PC-3 (cell line): ENCODE measurements around the gene LYL1. TPM values are rescaled to one million over a fixed set of nuclear protein-coding genes. Genes with fewer than 3 reads are reported as not detected.

ENCODE experiments used
- ATAC-seq: fragments of 200-7000 bp; cut with Tn5 transposase; 2 replicates; pipeline ENCODE4 v1.9.1; 2020; ENCODE audit warnings: mild to moderate bottlenecking, moderate library complexity
- BruUV-seq: library from RNA; stranded (reverse); fragments of 400-500 nt; replicated peaks from 2 replicates; lab custom pipeline; 2021; lab: Mats Ljungman, UMichigan
- CTCF ChIA-PET: fragments of 300-600 bp; sonication (Branson Sonifier 250); formaldehyde crosslinking; loops from one replicate; lab custom pipeline; 2022; ENCODE audit warnings: antibody characterized with exemption; lab: Charles Lee
- POLR2A ChIA-PET: fragments of 300-600 bp; sonication (Branson Sonifier 250); formaldehyde crosslinking; loops from one replicate; lab custom pipeline; 2022; ENCODE audit warnings: antibody characterized with exemption; ENCODE audit not compliant: unreplicated experiment; lab: Charles Lee
- DNase-seq: peaks from one replicate; pipeline ENCODE4 v3.0.0-alpha.2; 2015
- H2AFZ ChIP-seq: fragments of 300-600 bp; sonication (generic); 2 replicates; pipeline ENCODE4 v1.6.0; 2016; ENCODE audit warnings: antibody characterized with exemption, low read length
- H3F3A ChIP-seq: fragments of 300-600 bp; sonication (generic); one replicate; pipeline ENCODE4 v1.6.0; 2017; ENCODE audit warnings: antibody characterized with exemption, low read length, control low read depth, mild to moderate bottlenecking; ENCODE audit not compliant: unreplicated experiment
- H3K27ac ChIP-seq: fragments of 300-600 bp; sonication (generic); 2 replicates; pipeline ENCODE4 v1.5.1; 2016; ENCODE audit warnings: mild to moderate bottlenecking, low read length
- H3K27me3 ChIP-seq: fragments of 300-600 bp; sonication (generic); 2 replicates; pipeline ENCODE4 v1.6.1; 2016; ENCODE audit warnings: low read length, mixed read lengths
- H3K36me3 ChIP-seq: fragments of 300-600 bp; sonication (generic); 2 replicates; pipeline ENCODE4 v1.6.1; 2016; ENCODE audit warnings: low read depth, mixed run types, low read length, mixed read lengths
- H3K4me1 ChIP-seq: fragments of 300-600 bp; sonication (generic); 2 replicates; pipeline ENCODE4 v1.5.1; 2016; ENCODE audit warnings: low read length; ENCODE audit not compliant: insufficient read depth
- H3K4me2 ChIP-seq: fragments of 300-600 bp; sonication (generic); 2 replicates; pipeline ENCODE4 v1.6.0; 2016; ENCODE audit warnings: low read length
- H3K4me3 ChIP-seq: fragments of 300-600 bp; sonication (generic); 2 replicates; pipeline ENCODE4 v1.5.1; 2016; ENCODE audit warnings: mild to moderate bottlenecking, low read length, mixed read lengths
- H3K79me2 ChIP-seq: fragments of 300-600 bp; sonication (generic); 2 replicates; pipeline ENCODE4 v1.6.1; 2017; ENCODE audit warnings: low read length, mixed read lengths
- H3K9ac ChIP-seq: fragments of 300-600 bp; sonication (generic); 2 replicates; pipeline ENCODE4 v1.6.0; 2016; ENCODE audit warnings: mild to moderate bottlenecking, low read length
- H3K9me2 ChIP-seq: fragments of 300-600 bp; sonication (generic); replicated peaks from 2 replicates; pipeline ENCODE4 v1.6.1; 2016; ENCODE audit warnings: mixed run types, low read length, mixed read lengths
- H3K9me3 ChIP-seq: fragments of 300-600 bp; sonication (generic); 2 replicates; pipeline ENCODE4 v1.6.1; 2016; ENCODE audit warnings: low read length, mixed read lengths
- H4K20me1 ChIP-seq: fragments of 300-600 bp; sonication (generic); 2 replicates; pipeline ENCODE4 v1.6.1; 2016; ENCODE audit warnings: low read length, mixed read lengths
- CTCF ChIP-seq: fragments of 300-600 bp; sonication (generic); conservative IDR thresholded peaks from 2 replicates; pipeline ENCODE4 v1.5.1; 2017; ENCODE audit warnings: antibody characterized with exemption, low read depth, mild to moderate bottlenecking, low read length
- EZH2 ChIP-seq: fragments of 300-600 bp; sonication (generic); IDR thresholded peaks from one replicate; pipeline ENCODE4 v1.6.1; 2017; ENCODE audit warnings: antibody characterized with exemption, mild to moderate bottlenecking, low read length; ENCODE audit not compliant: unreplicated experiment
- EZH2phosphoT487 ChIP-seq: fragments of 300-600 bp; sonication (generic); IDR thresholded peaks from 2 replicates; pipeline ENCODE4 v1.6.1; 2018; ENCODE audit warnings: mild to moderate bottlenecking, antibody characterized with exemption, low read length, borderline replicate concordance
- intact Hi-C: fragments of 100-400 bp; cut with micrococcal nuclease; formaldehyde crosslinking; loops from 2 replicates; pipeline ENCODE4 v1.9.0; 2023
- total RNA-seq: library from RNA; depleted of rRNA; stranded (reverse); fragments of >200 nt; gene quantifications from 2 replicates; pipeline ENCODE4 v1.2.3, GENCODE V29; 2014

LYL1 gene
- total RNA-seq, 1 experiment from 2014 or later: 3.3 TPM

DNA sequence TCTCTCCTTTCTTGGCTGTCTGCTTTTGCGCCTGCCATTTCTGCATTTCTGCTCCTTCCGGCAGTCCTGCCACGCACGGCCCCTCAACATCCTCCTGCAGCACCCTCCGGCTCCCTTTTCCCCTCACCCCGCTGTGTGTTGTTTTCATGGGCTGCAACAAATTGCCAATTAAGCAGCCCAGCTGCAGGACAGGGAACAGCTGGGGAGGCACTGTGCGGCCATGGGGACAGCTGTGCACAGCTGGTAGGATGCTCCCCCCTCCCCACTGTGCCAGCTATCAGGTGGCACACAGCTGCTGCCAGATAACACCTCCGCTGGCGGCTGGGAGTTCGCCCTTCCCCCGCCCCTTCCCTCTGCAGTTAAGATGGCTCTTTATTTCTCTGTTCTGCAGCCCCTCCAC is 25.4 kb downstream of the LYL1 start:
- H3K27me3 ChIP-seq: no peaks in the 10 kb centered on the region
- H3K4me1 ChIP-seq: peaks cover 6% of the 10 kb centered on the region
- no TSS peak for BruUV-seq
- H3K27ac ChIP-seq: no peak overlapping the region
- H3K9me3 ChIP-seq: no peaks in the 10 kb centered on the region
- no peaks in the 10 kb centered on the region for H3K9me2 ChIP-seq
- intact Hi-C loops: no loop called here
- no peak overlapping the region for H3K9ac ChIP-seq
- no peak for TF ChIP-seq EZH2
- no peak for TF ChIP-seq EZH2phosphoT487
- TF ChIP-seq CTCF: no peak
- no peaks in the 10 kb centered on the region for H3K79me2 ChIP-seq
- peaks cover 29% of the 10 kb centered on the region; the same call in 1 of the 2 replicates for H3K36me3 ChIP-seq
- no peaks in the 10 kb centered on the region for H4K20me1 ChIP-seq
- no peaks in the 10 kb centered on the region for H3F3A ChIP-seq
- no peak overlapping the region for H3K4me2 ChIP-seq
- ChIA-PET POLR2A (no interaction called here), CTCF (no interaction called here)
- DNase-seq (no peak), ATAC-seq (no peak)
- no peak overlapping the region for H3K4me3 ChIP-seq
- no peak overlapping the region for H2AFZ ChIP-seq

DNA sequence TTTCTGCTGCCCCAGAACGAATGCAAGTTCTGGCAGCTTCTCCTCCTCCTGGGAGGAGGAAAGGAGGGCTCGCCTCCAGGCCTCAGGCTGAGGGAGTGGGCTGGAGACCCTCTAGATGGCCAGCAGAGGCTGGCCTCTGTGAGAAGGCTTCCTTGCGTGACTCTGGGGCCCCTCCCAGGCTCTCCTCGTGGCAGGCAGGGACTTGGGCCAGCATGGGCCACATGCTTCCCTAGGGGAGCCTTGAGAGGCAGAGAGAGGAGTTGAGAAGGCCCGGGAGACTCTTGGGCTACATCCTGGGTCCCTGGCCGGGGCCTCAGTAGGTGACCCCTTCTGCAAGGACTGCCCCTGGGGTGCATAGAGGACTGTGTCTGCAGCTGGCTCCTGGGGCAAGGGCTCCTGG is 25.9 kb downstream of the LYL1 start:
- Histone ChIP-seq H3K4me3 (no peak overlapping the region), H4K20me1 (no peaks in the 10 kb centered on the region), H3K27ac (no peak overlapping the region), H3K36me3 (peaks cover 26% of the 10 kb centered on the region; the same call in 1 of the 2 replicates), H3K9me2 (no peaks in the 10 kb centered on the region), H3K79me2 (no peaks in the 10 kb centered on the region), H3K4me2 (no peak overlapping the region), H3K9me3 (no peaks in the 10 kb centered on the region), H3K4me1 (peaks cover 6% of the 10 kb centered on the region), H3K27me3 (no peaks in the 10 kb centered on the region), H3K9ac (no peak overlapping the region), H2AFZ (no peak overlapping the region), H3F3A (no peaks in the 10 kb centered on the region)
- ChIA-PET POLR2A (no interaction called here), CTCF (no interaction called here)
- intact Hi-C loops: no loop called here
- ATAC-seq (no peak), DNase-seq (no peak)
- no TSS peak for BruUV-seq
- TF ChIP-seq EZH2 (no peak), CTCF (no peak), EZH2phosphoT487 (no peak)

DNA sequence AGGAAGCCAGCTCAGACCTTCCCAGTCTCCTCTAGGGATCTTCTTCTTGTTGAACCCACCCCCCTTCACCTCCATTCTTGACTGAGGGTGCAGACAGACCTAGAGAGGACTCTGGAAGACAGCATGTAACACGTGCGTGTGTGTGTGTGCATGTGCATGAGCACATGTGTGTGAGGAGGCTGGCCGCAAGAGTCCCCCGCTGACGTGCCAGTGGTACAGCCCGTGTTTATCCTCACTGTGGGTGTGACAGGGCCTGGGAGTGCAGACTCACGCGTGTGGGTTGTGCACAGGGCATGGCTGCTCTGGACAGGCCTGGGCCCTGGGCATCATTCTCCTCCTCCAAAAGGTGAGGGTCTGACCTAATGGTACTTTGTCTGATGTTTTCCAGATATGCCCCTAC is 26.3 kb downstream of the LYL1 start:
- Histone ChIP-seq H3K27ac (no peak overlapping the region), H3K27me3 (no peaks in the 10 kb centered on the region), H2AFZ (no peak overlapping the region), H3F3A (no peaks in the 10 kb centered on the region), H3K9me2 (no peaks in the 10 kb centered on the region), H3K9ac (no peak overlapping the region), H3K4me3 (no peak overlapping the region), H3K79me2 (no peaks in the 10 kb centered on the region), H3K4me2 (no peak overlapping the region), H3K9me3 (no peaks in the 10 kb centered on the region), H4K20me1 (no peaks in the 10 kb centered on the region), H3K4me1 (peaks cover 6% of the 10 kb centered on the region), H3K36me3 (peaks cover 22% of the 10 kb centered on the region; the same call in 1 of the 2 replicates)
- POLR2A ChIA-PET: interaction anchor here (0.5 kb wide), 1 partner anchor 109 kb away, joined by 10 read pairs; no protein-coding TSS in a partner anchor
- CTCF ChIA-PET: no interaction called here
- ATAC-seq: no peak
- TSS peak; percentile 5 for BruUV-seq
- intact Hi-C loops: no loop called here
- TF ChIP-seq EZH2 (no peak), EZH2phosphoT487 (no peak), CTCF (no peak)
- no peak for DNase-seq
